ENCODE data around the gene PADI3.

PADI3 gene

GRCh38 chr1:17248781-17249180 is at the start of gene PADI3:
TSS of gene PADI3 (plus strand) at chr1:17249098. CDS start at chr1:17249138, 40 bp downstream.
- Histone ChIP-seq H3K27me3 (ENCODE audit: insufficient read depth, low read length) (no peaks in the 10 kb centered on the region), H3K4me3 (ENCODE audit: low read length) (no peak within 1 kb of the TSS), H3K36me3 (ENCODE audit: insufficient read depth, low read depth, low read length) (no peaks in the 10 kb centered on the region), H3K9ac (ENCODE audit: low read depth, low read length) (no peak within 1 kb of the TSS), H3K27ac (ENCODE audit: low read length) (no peak within 1 kb of the TSS), H3K4me1 (ENCODE audit: insufficient read depth, low read length) (peaks cover 4% of the 10 kb centered on the region), H3K9me3 (ENCODE audit: insufficient read depth, low read depth, low read length) (no peaks in the 10 kb centered on the region)

DNA sequence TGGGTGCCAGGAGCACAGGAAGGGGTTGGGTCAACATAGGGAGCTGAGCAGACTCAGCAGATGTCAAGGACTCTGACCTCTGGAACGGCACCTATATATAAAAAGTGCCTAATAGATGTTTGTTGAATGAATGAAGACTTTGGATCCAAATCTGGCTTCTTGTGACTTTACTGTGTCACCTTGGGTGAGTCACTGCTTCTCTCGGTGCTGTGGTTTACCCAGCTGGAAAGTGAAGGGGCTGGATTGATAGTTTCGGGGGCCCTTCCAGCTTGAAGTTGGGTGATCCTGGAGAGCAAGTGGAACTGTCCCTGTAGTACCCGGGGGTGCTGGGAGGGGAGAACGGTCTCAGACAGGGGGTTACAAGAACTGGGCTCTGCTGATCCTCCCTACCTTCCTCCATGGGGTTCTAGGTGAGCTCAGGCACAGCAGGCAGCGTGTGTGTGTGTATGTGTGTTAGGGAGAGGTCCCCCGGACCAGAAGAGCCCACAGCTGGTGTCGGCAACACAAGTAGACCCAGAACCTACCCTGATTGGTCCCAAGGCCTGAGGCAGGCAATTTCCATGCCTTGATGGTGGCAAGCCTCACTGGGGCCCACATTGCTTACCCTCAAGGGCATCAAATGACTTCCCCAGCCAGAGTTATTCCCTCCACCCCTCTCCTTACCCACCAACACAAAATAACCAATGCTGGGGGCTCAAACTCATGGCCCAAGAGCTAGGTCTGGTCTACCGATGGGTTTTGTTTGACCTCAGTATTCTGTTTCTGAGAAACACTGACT is 49.4 kb upstream of the PADI3 start:
- H3K27ac ChIP-seq (ENCODE audit: low read length) = no peak overlapping the region
- no peak overlapping the region for H3K4me3 ChIP-seq (ENCODE audit: low read length)
- no peaks in the 10 kb centered on the region for H3K9me3 ChIP-seq (ENCODE audit: insufficient read depth, low read depth, low read length)
- H3K4me1 ChIP-seq (ENCODE audit: insufficient read depth, low read length) = no peaks in the 10 kb centered on the region
- no peaks in the 10 kb centered on the region for H3K36me3 ChIP-seq (ENCODE audit: insufficient read depth, low read depth, low read length)
- H3K27me3 ChIP-seq (ENCODE audit: insufficient read depth, low read length) = no peaks in the 10 kb centered on the region
- H3K9ac ChIP-seq (ENCODE audit: low read depth, low read length) = no peak overlapping the region

DNA sequence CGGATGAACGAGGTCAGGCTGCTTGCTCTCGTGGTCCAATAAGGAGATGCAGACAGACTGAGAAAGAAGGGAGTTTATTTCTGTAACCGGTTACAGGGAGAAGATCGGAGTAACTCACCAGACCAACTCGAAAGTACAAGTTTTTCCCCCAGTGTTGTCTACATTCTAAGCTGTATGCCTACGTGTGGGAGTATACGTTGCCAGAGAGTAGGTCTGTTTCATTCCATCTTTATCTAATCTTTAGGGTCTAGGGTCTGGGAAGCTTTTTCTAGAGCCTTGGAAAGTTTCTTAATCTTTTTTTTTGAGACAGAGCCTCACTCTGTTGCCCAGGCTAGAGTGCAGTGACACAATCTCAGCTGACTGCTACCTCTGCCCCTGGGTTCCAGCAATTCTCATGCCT is 48.7 kb upstream of the PADI3 start:
- Histone ChIP-seq H3K27me3 (ENCODE audit: insufficient read depth, low read length) (no peaks in the 10 kb centered on the region), H3K9ac (ENCODE audit: low read depth, low read length) (no peak overlapping the region), H3K27ac (ENCODE audit: low read length) (no peak overlapping the region), H3K9me3 (ENCODE audit: insufficient read depth, low read depth, low read length) (no peaks in the 10 kb centered on the region), H3K4me1 (ENCODE audit: insufficient read depth, low read length) (no peaks in the 10 kb centered on the region), H3K36me3 (ENCODE audit: insufficient read depth, low read depth, low read length) (no peaks in the 10 kb centered on the region), H3K4me3 (ENCODE audit: low read length) (no peak overlapping the region)

DNA sequence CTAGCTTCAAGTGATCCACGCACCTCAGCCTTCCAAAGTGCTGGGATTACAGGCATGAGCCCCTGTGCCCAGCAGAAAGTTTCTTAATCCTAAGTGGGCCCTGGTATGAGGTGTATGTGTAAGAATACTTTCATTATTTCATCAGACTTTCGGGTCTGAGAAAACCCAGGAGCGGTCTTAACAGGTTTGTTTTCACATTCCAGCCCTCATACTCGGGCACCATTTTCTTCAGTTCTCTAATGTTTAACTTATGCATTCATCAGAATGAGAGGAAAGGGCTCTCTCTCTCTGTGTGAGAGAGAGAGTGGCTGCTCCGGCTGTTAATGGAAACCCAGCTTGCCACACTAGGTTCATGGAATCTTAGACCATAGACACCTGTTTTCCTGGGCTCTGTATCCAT is 48.1 kb upstream of the PADI3 start:
- H3K4me1 ChIP-seq (ENCODE audit: insufficient read depth, low read length) = no peaks in the 10 kb centered on the region
- no peak overlapping the region for H3K9ac ChIP-seq (ENCODE audit: low read depth, low read length)
- H3K27ac ChIP-seq (ENCODE audit: low read length) = no peak overlapping the region
- H3K9me3 ChIP-seq (ENCODE audit: insufficient read depth, low read depth, low read length) = no peaks in the 10 kb centered on the region
- no peaks in the 10 kb centered on the region for H3K36me3 ChIP-seq (ENCODE audit: insufficient read depth, low read depth, low read length)
- H3K27me3 ChIP-seq (ENCODE audit: insufficient read depth, low read length) = no peaks in the 10 kb centered on the region
- no peak overlapping the region for H3K4me3 ChIP-seq (ENCODE audit: low read length)

GRCh38 chr1:17201201-17202021 is 47.5 kb upstream of the PADI3 start:
- H3K9me3 ChIP-seq (ENCODE audit: insufficient read depth, low read depth, low read length) = no peaks in the 10 kb centered on the region
- no peaks in the 10 kb centered on the region for H3K27me3 ChIP-seq (ENCODE audit: insufficient read depth, low read length)
- no peak overlapping the region for H3K27ac ChIP-seq (ENCODE audit: low read length)
- H3K36me3 ChIP-seq (ENCODE audit: insufficient read depth, low read depth, low read length) = no peaks in the 10 kb centered on the region
- H3K9ac ChIP-seq (ENCODE audit: low read depth, low read length) = no peak overlapping the region
- no peak overlapping the region for H3K4me3 ChIP-seq (ENCODE audit: low read length)
- H3K4me1 ChIP-seq (ENCODE audit: insufficient read depth, low read length) = no peaks in the 10 kb centered on the region

GRCh38 chr1:17204546-17205440 is 44.1 kb upstream of the PADI3 start, which contains the start of gene PADI1:
TSS of gene PADI1 (plus strand) at chr1:17205128. CDS start at chr1:17205218, 90 bp downstream.
- Histone ChIP-seq H3K9ac (ENCODE audit: low read depth, low read length) (no peak within 1 kb of the TSS), H3K36me3 (ENCODE audit: insufficient read depth, low read depth, low read length) (no peaks in the 10 kb centered on the region), H3K4me3 (ENCODE audit: low read length) (no peak within 1 kb of the TSS), H3K9me3 (ENCODE audit: insufficient read depth, low read depth, low read length) (no peaks in the 10 kb centered on the region), H3K27me3 (ENCODE audit: insufficient read depth, low read length) (no peaks in the 10 kb centered on the region), H3K27ac (ENCODE audit: low read length) (no peak within 1 kb of the TSS), H3K4me1 (ENCODE audit: insufficient read depth, low read length) (no peaks in the 10 kb centered on the region)

GRCh38 chr1:17205652-17206051 is 43.2 kb upstream of the PADI3 start:
- Histone ChIP-seq H3K9ac (ENCODE audit: low read depth, low read length) (no peak overlapping the region), H3K9me3 (ENCODE audit: insufficient read depth, low read depth, low read length) (no peaks in the 10 kb centered on the region), H3K27me3 (ENCODE audit: insufficient read depth, low read length) (no peaks in the 10 kb centered on the region), H3K27ac (ENCODE audit: low read length) (no peak overlapping the region), H3K36me3 (ENCODE audit: insufficient read depth, low read depth, low read length) (no peaks in the 10 kb centered on the region), H3K4me1 (ENCODE audit: insufficient read depth, low read length) (no peaks in the 10 kb centered on the region; the same call in 1 of the 2 replicates), H3K4me3 (ENCODE audit: low read length) (no peak overlapping the region)

GRCh38 chr1:17206196-17206595 is 42.7 kb upstream of the PADI3 start:
- Histone ChIP-seq H3K9me3 (ENCODE audit: insufficient read depth, low read depth, low read length) (no peaks in the 10 kb centered on the region), H3K9ac (ENCODE audit: low read depth, low read length) (no peak overlapping the region), H3K4me3 (ENCODE audit: low read length) (no peak overlapping the region), H3K4me1 (ENCODE audit: insufficient read depth, low read length) (no peaks in the 10 kb centered on the region; the same call in 1 of the 2 replicates), H3K36me3 (ENCODE audit: insufficient read depth, low read depth, low read length) (no peaks in the 10 kb centered on the region), H3K27ac (ENCODE audit: low read length) (no peak overlapping the region), H3K27me3 (ENCODE audit: insufficient read depth, low read length) (no peaks in the 10 kb centered on the region)

GRCh38 chr1:17207046-17207445 is 41.9 kb upstream of the PADI3 start:
- Histone ChIP-seq H3K9me3 (ENCODE audit: insufficient read depth, low read depth, low read length) (no peaks in the 10 kb centered on the region), H3K36me3 (ENCODE audit: insufficient read depth, low read depth, low read length) (no peaks in the 10 kb centered on the region), H3K27me3 (ENCODE audit: insufficient read depth, low read length) (no peaks in the 10 kb centered on the region), H3K4me1 (ENCODE audit: insufficient read depth, low read length) (no peaks in the 10 kb centered on the region; the same call in 1 of the 2 replicates), H3K27ac (ENCODE audit: low read length) (no peak overlapping the region), H3K4me3 (ENCODE audit: low read length) (no peak overlapping the region), H3K9ac (ENCODE audit: low read depth, low read length) (no peak overlapping the region)

DNA sequence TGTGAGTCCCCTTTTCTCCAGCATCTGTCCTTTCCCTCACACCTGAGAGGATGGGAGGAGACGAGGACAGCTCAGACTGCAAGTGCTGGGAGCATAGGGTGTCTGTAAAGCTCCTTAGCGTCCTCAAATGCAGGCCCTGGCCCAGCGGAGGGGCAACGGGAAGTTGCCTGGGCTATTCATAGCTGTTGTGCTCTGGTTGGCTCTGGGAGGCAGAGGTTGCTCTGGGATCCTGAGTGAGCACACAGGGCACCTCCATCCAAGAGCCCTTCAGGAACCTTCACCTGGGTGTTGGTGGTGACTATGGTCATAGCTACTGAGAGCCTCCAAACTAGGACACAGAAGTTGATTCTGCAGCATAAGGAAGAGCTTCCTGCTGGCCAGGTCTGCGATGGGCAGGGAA is 41.4 kb upstream of the PADI3 start:
- no peaks in the 10 kb centered on the region for H3K36me3 ChIP-seq (ENCODE audit: insufficient read depth, low read depth, low read length)
- H3K27me3 ChIP-seq (ENCODE audit: insufficient read depth, low read length) = no peaks in the 10 kb centered on the region
- H3K9ac ChIP-seq (ENCODE audit: low read depth, low read length) = no peak overlapping the region
- no peaks in the 10 kb centered on the region for H3K9me3 ChIP-seq (ENCODE audit: insufficient read depth, low read depth, low read length)
- H3K4me3 ChIP-seq (ENCODE audit: low read length) = no peak overlapping the region
- H3K27ac ChIP-seq (ENCODE audit: low read length) = no peak overlapping the region
- no peaks in the 10 kb centered on the region; the same call in 1 of the 2 replicates for H3K4me1 ChIP-seq (ENCODE audit: insufficient read depth, low read length)

- H3K27me3 ChIP-seq (ENCODE audit: insufficient read depth, low read length) = no peaks in the 10 kb centered on the region
- no peak overlapping the region for H3K9ac ChIP-seq (ENCODE audit: low read depth, low read length)
- H3K36me3 ChIP-seq (ENCODE audit: insufficient read depth, low read depth, low read length) = no peaks in the 10 kb centered on the region
- H3K9me3 ChIP-seq (ENCODE audit: insufficient read depth, low read depth, low read length) = no peaks in the 10 kb centered on the region
- H3K4me3 ChIP-seq (ENCODE audit: low read length) = no peak overlapping the region
- H3K27ac ChIP-seq (ENCODE audit: low read length) = no peak overlapping the region
- H3K4me1 ChIP-seq (ENCODE audit: insufficient read depth, low read length) = no peaks in the 10 kb centered on the region; the same call in 1 of the 2 replicates
Measured at GRCh38 chr1:17207966-17208418, 40.9 kb upstream of the PADI3 start.

All from iPS-20b (cell line).